Mesenchymal stem cell (in vitro differentiated cells and primary cell): Measurements from ENCODE around the gene ZXDC.

Experiments
- DNase-seq: peaks from one replicate; pipeline ENCODE4 v3.0.0-alpha.2; 2013
- H2AFZ ChIP-seq: one replicate; pipeline ENCODE4 v1.6.1; 2013; ENCODE audit warnings: low read depth, mild to moderate bottlenecking, control low read depth, inconsistent platforms, low read length, moderate library complexity
- H2AK5ac ChIP-seq: 2 replicates; pipeline ENCODE4 v1.6.1; 2013; ENCODE audit warnings: low read length, moderate library complexity, mild to moderate bottlenecking, inconsistent platforms; ENCODE audit not compliant: severe bottlenecking
- H2BK120ac ChIP-seq: one replicate; pipeline ENCODE4 v1.6.1; 2013; ENCODE audit warnings: low read depth, mild to moderate bottlenecking, inconsistent platforms, low read length, moderate library complexity
- H2BK12ac ChIP-seq, 2 experiments: one replicate each; pipeline ENCODE4 v1.6.1; 2013; ENCODE audit warnings: inconsistent platforms in 2 of 2, low read length in 2 of 2, mild to moderate bottlenecking in 2 of 2, moderate library complexity in 2 of 2, control low read depth in 1 of 2
- H2BK15ac ChIP-seq: one replicate; pipeline ENCODE4 v1.6.1; 2013; ENCODE audit warnings: mild to moderate bottlenecking, low read depth, inconsistent platforms; ENCODE audit not compliant: poor library complexity, severe bottlenecking
- H2BK5ac ChIP-seq: 2 replicates; pipeline ENCODE4 v1.6.1; 2013; ENCODE audit warnings: low read depth, mild to moderate bottlenecking, low read length, control low read depth, inconsistent platforms; ENCODE audit not compliant: poor library complexity, severe bottlenecking
- H3K14ac ChIP-seq, 2 experiments: one replicate each; pipeline ENCODE4 v1.6.1; 2013; ENCODE audit warnings: inconsistent platforms in 2 of 2, low read length in 2 of 2, control low read depth in 1 of 2, mild to moderate bottlenecking in 1 of 2, moderate library complexity in 1 of 2
- H3K18ac ChIP-seq, 2 experiments: one replicate each; pipeline ENCODE4 v1.6.1; 2013; ENCODE audit warnings: inconsistent platforms in 2 of 2, low read length in 2 of 2, control low read depth in 1 of 2, low read depth in 1 of 2, mild to moderate bottlenecking in 1 of 2
- H3K23ac ChIP-seq, 2 experiments: one replicate each; pipeline ENCODE4 v1.6.1; 2013; ENCODE audit warnings: inconsistent platforms in 2 of 2, low read length in 2 of 2, mild to moderate bottlenecking in 2 of 2, moderate library complexity in 2 of 2, control low read depth in 1 of 2
- H3K27ac ChIP-seq: 2 replicates; pipeline ENCODE4 v1.5.1; 2013; ENCODE audit warnings: mild to moderate bottlenecking, moderate library complexity, low read length, control low read depth, inconsistent platforms; ENCODE audit not compliant: poor library complexity, severe bottlenecking
- H3K27me3 ChIP-seq, 2 experiments: 2 replicates each; pipeline versions ENCODE4 v1.6.1 to v1.7.0; 2013; ENCODE audit warnings: low read length in 2 of 2, mild to moderate bottlenecking in 2 of 2, moderate library complexity in 2 of 2, control low read depth in 1 of 2, inconsistent platforms in 1 of 2; ENCODE audit not compliant: control insufficient read depth in 1 of 2, insufficient read depth in 1 of 2
- H3K36me3 ChIP-seq, 2 experiments: 2 replicates each; pipeline versions ENCODE4 v1.6.1 to v1.7.0; 2013; ENCODE audit warnings: low read length in 2 of 2, control low read depth in 1 of 2, inconsistent platforms in 1 of 2, low read depth in 1 of 2, mild to moderate bottlenecking in 1 of 2; ENCODE audit not compliant: insufficient read depth in 2 of 2, control insufficient read depth in 1 of 2
- H3K4ac ChIP-seq, 2 experiments: one replicate each; pipeline ENCODE4 v1.6.1; 2013; ENCODE audit warnings: inconsistent platforms in 2 of 2, low read length in 2 of 2, mild to moderate bottlenecking in 2 of 2, moderate library complexity in 2 of 2, control low read depth in 1 of 2, low read depth in 1 of 2
- H3K4me1 ChIP-seq: 2 replicates; pipeline ENCODE4 v1.6.1; 2013; ENCODE audit warnings: low read depth, low read length, control low read depth; ENCODE audit not compliant: control insufficient read depth, insufficient read depth
- H3K4me2 ChIP-seq: 2 replicates; pipeline ENCODE4 v1.6.1; 2013; ENCODE audit warnings: low read length, mild to moderate bottlenecking, inconsistent platforms; ENCODE audit not compliant: poor library complexity, severe bottlenecking
- H3K4me3 ChIP-seq, 2 experiments: 2 replicates each; pipeline versions ENCODE4 v1.5.1 to v1.7.0; 2013; ENCODE audit warnings: low read length in 2 of 2, mild to moderate bottlenecking in 2 of 2, control low read depth in 1 of 2, low read depth in 1 of 2; ENCODE audit not compliant: insufficient read depth in 1 of 2
- H3K79me1 ChIP-seq: replicated peaks from 2 replicates; pipeline ENCODE4 v1.6.1; 2013; ENCODE audit warnings: mild to moderate bottlenecking, control low read depth, low read length, inconsistent platforms; ENCODE audit not compliant: poor library complexity, severe bottlenecking
- H3K9ac ChIP-seq: 2 replicates; pipeline ENCODE4 v1.7.0; 2013; ENCODE audit warnings: mild to moderate bottlenecking, low read length, moderate library complexity
- H3K9me3 ChIP-seq: 2 replicates; pipeline ENCODE4 v1.7.0; 2013; ENCODE audit warnings: mild to moderate bottlenecking, low read length; ENCODE audit not compliant: control insufficient read depth
- H4K8ac ChIP-seq: one replicate; pipeline ENCODE4 v1.6.1; 2013; ENCODE audit warnings: inconsistent platforms, mild to moderate bottlenecking, low read length, moderate library complexity
- H4K91ac ChIP-seq: one replicate; pipeline ENCODE4 v1.6.1; 2013; ENCODE audit warnings: mild to moderate bottlenecking, low read length, inconsistent platforms
- WGBS: methylation state at CpG from one replicate; pipeline ENCODE4 v1.1.7; 2013; ENCODE audit warnings: mixed read lengths; 5-methylcytosine and 5-hydroxymethylcytosine counted together

Gene ZXDC

DNA sequence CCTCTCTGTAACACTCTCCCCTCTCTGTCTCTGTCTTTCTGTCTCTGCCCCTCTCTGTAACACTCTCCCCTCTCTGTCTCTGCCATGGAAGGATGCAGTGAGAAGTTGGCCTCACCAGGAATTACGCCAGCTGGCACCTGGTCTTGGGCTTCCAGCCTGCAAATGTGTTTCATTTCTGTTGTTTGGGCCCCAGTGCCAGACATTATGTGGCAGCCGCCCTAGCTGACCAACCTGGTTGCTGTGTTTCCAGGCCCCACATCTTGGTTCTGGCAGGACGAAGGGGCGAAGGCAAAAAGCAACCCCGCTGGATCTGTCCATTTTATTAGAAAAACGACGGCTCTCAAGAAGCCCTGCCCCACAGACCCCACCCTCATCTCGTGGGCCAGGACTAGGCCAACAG lies 5.2 kb upstream of the ZXDC start:
- no peak overlapping the region for H4K91ac ChIP-seq
- H3K27me3 ChIP-seq = peaks cover 3 to 14% of the 10 kb centered on the region in 2 experiments
- H3K79me1 ChIP-seq = no peaks in the 10 kb centered on the region
- H3K23ac ChIP-seq = no peak overlapping the region
- H2AFZ ChIP-seq = no peak overlapping the region
- H3K14ac ChIP-seq = no peak overlapping the region
- peaks cover 10% of the 10 kb centered on the region for H3K4me1 ChIP-seq
- H3K18ac ChIP-seq = no peak overlapping the region
- no peak overlapping the region for H3K4me2 ChIP-seq
- H3K9ac ChIP-seq = no peak overlapping the region
- no peak overlapping the region for H2BK15ac ChIP-seq
- WGBS = 91% methylated on average over 7 of the region's 8 CpGs
- H3K27ac ChIP-seq = no peak overlapping the region
- H2BK120ac ChIP-seq = no peak overlapping the region
- no peaks in the 10 kb centered on the region for H3K36me3 ChIP-seq
- H2BK12ac ChIP-seq = no peak overlapping the region
- H4K8ac ChIP-seq = no peak overlapping the region
- H2BK5ac ChIP-seq = no peak overlapping the region
- no peak overlapping the region for H3K4ac ChIP-seq
- H3K9me3 ChIP-seq = no peaks in the 10 kb centered on the region
- no peak overlapping the region for H3K4me3 ChIP-seq
- H2AK5ac ChIP-seq = no peak overlapping the region
- DNase-seq = no peak

DNA sequence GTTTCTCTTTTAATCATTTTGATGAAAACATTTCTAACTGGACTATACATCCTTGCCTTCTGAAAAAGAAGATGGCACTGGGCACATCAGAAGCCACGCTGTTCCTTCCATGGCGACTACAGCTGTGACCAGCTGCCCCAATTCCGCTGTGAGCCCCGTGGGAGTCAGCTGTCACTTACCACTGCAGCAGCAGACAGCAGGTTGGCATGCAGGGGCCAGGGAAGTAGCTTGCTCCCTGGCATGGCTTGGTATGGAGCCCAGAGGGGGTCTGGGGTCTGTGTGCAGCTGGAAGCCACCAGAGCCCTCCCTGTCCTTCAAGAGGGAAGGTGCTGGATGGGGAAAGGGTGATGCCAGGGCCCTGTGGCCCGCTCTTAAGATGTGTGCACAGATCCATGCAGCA lies 4.5 kb upstream of the ZXDC start:
- WGBS = 88% methylated on average over 5 of the region's 5 CpGs
- H3K9ac ChIP-seq = no peak overlapping the region
- peaks cover 10% of the 10 kb centered on the region for H3K4me1 ChIP-seq
- no peak overlapping the region for H2BK15ac ChIP-seq
- no peak overlapping the region for H2AK5ac ChIP-seq
- no peak for DNase-seq
- no peak overlapping the region for H4K91ac ChIP-seq
- no peak overlapping the region for H4K8ac ChIP-seq
- no peak overlapping the region for H3K14ac ChIP-seq
- no peak overlapping the region for H3K23ac ChIP-seq
- no peak overlapping the region for H3K4me2 ChIP-seq
- no peak overlapping the region for H3K18ac ChIP-seq
- H3K9me3 ChIP-seq = no peaks in the 10 kb centered on the region
- H2BK12ac ChIP-seq = no peak overlapping the region
- no peak overlapping the region for H3K4ac ChIP-seq
- peak overlapping the region; percentile 11 for H2BK5ac ChIP-seq
- H3K4me3 ChIP-seq = no peak overlapping the region
- H3K79me1 ChIP-seq = no peaks in the 10 kb centered on the region
- H3K27ac ChIP-seq = no peak overlapping the region
- no peak overlapping the region for H2BK120ac ChIP-seq
- H3K27me3 ChIP-seq = peaks cover 3 to 14% of the 10 kb centered on the region in 2 experiments
- H2AFZ ChIP-seq = no peak overlapping the region
- no peaks in the 10 kb centered on the region for H3K36me3 ChIP-seq

DNA sequence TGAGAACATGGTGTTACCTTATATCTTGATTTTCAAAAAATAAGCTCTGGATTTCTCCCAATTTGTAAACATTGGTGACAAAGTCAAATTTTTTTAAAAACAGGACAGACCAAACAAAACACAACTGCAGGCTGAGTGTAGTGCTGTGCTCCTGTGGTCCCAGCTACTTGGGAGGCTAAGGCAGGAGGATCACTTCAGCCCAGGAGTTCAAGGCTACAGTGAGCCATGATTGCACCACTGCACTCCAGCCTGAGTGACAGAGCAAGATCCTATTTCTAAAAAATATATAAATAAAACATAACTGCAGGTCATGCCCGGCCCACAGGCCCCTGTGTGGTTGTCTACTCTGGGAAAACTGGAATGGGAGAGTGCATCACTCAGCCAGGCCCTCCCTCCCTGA lies 4.0 kb upstream of the ZXDC start:
- Histone ChIP-seq H3K27me3 (peaks cover 3 to 13% of the 10 kb centered on the region in 2 experiments), H3K4ac (no peak overlapping the region)

DNA sequence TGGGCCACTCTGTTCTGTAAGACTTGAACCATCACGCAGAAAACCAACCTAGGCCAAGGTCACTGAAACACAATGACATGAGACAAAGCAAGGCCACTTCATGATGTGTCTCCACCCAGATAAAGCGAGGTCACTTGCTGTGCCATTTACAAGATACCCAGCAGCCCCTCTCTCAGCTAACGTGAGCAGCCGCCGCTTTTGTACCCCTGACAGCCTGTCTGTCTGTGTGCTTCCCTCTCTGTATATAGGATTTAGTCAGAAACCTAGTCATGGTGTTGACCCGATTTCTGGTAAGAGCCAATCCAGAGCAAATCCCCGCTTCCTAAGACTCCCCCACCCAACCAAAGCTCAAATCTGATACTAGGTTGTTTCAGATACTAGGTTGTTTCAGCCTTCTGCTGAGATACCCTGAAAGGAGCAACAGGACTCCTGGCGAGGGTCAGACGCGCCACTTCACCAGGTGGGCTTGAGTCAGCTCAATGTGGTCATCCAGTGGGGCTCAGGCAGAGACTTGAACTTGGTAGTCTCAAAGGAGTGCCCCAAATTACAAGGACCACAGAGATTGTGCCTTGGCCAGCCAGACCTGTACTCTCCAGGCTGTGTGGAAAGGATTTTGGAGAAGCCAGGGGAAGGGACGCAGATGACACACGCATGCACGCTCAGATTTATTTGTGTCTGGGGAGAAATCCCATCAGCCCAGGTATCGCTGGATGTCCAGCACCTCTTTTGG lies 3.1 kb upstream of the ZXDC start:
- H3K27ac ChIP-seq = no peak overlapping the region
- no peak overlapping the region for H3K4me3 ChIP-seq
- peaks cover 19% of the 10 kb centered on the region for H3K4me1 ChIP-seq
- H3K9me3 ChIP-seq = no peaks in the 10 kb centered on the region
- no peak overlapping the region for H3K4ac ChIP-seq
- no peak overlapping the region for H3K23ac ChIP-seq
- no peak overlapping the region for H4K8ac ChIP-seq
- no peak overlapping the region for H2BK120ac ChIP-seq
- H3K4me2 ChIP-seq = no peak overlapping the region
- peaks cover 6% of the 10 kb centered on the region for H3K79me1 ChIP-seq
- no peak overlapping the region for H2AFZ ChIP-seq
- no peak overlapping the region for H3K14ac ChIP-seq
- 95% methylated on average over 14 of the region's 14 CpGs for WGBS
- no peak overlapping the region for H2BK15ac ChIP-seq
- peaks cover 0 to 6% of the 10 kb centered on the region in 2 experiments for H3K27me3 ChIP-seq
- H4K91ac ChIP-seq = no peak overlapping the region
- no peak overlapping the region for H3K18ac ChIP-seq
- DNase-seq = no peak
- H2AK5ac ChIP-seq = no peak overlapping the region
- no peaks in the 10 kb centered on the region for H3K36me3 ChIP-seq
- no peak overlapping the region for H2BK12ac ChIP-seq
- H2BK5ac ChIP-seq = no peak overlapping the region
- no peak overlapping the region for H3K9ac ChIP-seq

More for the DNA sequence above, 4.0 kb upstream of the ZXDC start:
- H3K4me3 ChIP-seq = no peak overlapping the region
- no peaks in the 10 kb centered on the region for H3K9me3 ChIP-seq
- H3K23ac ChIP-seq = peak overlapping the region in 1 of 2 experiments; percentile 5
- DNase-seq = no peak
- no peaks in the 10 kb centered on the region for H3K36me3 ChIP-seq
- H3K4me2 ChIP-seq = no peak overlapping the region
- no peak overlapping the region for H3K14ac ChIP-seq
- no peak overlapping the region for H2AFZ ChIP-seq
- H4K8ac ChIP-seq = no peak overlapping the region
- no peak overlapping the region for H2BK15ac ChIP-seq
- 70% methylated on average over 1 of the region's 1 CpG for WGBS
- no peak overlapping the region for H2AK5ac ChIP-seq
- H2BK120ac ChIP-seq = no peak overlapping the region
- H3K18ac ChIP-seq = no peak overlapping the region
- no peak overlapping the region for H4K91ac ChIP-seq
- H2BK5ac ChIP-seq = no peak overlapping the region
- H2BK12ac ChIP-seq = no peak overlapping the region
- no peak overlapping the region for H3K27ac ChIP-seq
- H3K79me1 ChIP-seq = peaks cover 3% of the 10 kb centered on the region
- H3K4me1 ChIP-seq = peaks cover 13% of the 10 kb centered on the region
- H3K9ac ChIP-seq = no peak overlapping the region
